Activated T-helper 17 cell treated with anti-CD3 and anti-CD28 coated beads, Interleukin-2, amount 50 U/mL, for 72 hours (primary cell): Measurements from ENCODE around the gene EMP2. TPM values are rescaled to one million over a fixed set of nuclear protein-coding genes. Genes with fewer than 3 reads are reported as not detected.

ENCODE experiments used
- ATAC-seq: fragments of 150-1000 bp; cut with Tn5 transposase; replicated peaks from 2 replicates; pipeline ENCODE4 v1.10.0; 2021; ENCODE audit warnings: mild to moderate bottlenecking, moderate library complexity
- H3K27ac Mint-ChIP-seq: one replicate; pipeline ENCODE4 v1.8.0; 2022; ENCODE audit warnings: mixed read lengths
- H3K27me3 Mint-ChIP-seq: one replicate; pipeline ENCODE4 v1.8.0; 2022; ENCODE audit warnings: mixed read lengths
- H3K36me3 Mint-ChIP-seq: one replicate; pipeline ENCODE4 v1.8.0; 2022; ENCODE audit warnings: low read depth, mild to moderate bottlenecking, mixed read lengths
- H3K4me1 Mint-ChIP-seq: one replicate; pipeline ENCODE4 v1.8.0; 2022; ENCODE audit warnings: mixed read lengths
- H3K4me3 Mint-ChIP-seq: one replicate; pipeline ENCODE4 v1.8.0; 2022; ENCODE audit warnings: mild to moderate bottlenecking, mixed read lengths
- H3K9me3 Mint-ChIP-seq: one replicate; pipeline ENCODE4 v1.8.0; 2022; ENCODE audit warnings: mixed read lengths
- total RNA-seq, 2 donors: library from RNA; stranded (reverse); gene quantifications; one replicate each; pipeline ENCODE4 v1.2.3, GENCODE V29; 2022

Gene EMP2
- total RNA-seq, 2 donors from 2014 or later: 0.15 to 0.16 TPM

DNA sequence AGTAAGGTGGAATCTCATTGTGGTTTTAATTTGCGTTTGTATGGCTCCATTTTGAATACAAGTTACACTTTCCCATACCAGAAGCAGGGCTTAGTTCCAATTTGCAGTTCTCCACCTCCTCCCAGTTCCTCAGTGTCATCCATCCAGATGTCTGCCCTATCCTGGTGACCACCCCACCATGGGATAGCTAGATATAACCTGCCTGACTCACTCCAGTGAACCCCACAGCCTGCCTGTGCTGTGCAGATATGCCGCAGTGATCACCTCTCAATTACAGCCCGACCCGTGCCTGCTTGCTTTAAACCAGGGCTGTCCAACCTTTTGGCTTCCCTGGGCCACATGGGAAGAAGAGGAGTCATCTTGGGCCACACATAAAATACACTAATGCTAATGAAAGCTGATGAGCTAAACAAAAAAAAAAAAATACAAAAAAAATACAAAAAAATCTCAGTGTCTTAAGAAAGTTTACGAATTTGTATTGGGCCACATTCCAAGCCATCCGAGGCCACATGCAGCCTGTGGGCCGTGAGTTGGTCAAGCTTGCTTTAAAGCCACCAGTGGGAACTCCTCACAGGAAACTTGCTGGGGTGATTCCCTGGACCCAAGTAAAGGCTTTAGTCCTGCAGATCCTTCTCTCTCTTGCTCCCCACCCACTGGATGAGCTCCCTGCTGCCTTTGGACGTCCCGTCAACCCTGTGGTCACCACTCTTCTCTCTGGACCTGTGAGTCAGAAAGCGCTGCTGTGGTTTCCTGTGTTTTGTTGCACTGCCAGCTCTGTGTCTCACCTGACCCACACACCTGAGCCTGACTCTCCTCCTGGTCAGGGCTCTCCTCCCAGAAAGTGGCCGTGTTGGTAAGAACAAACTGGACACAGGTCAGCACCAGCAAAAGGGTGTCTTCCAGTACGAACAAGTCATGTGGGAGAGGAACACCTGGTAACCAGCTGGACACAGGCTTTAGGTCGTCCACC, 83.0 kb downstream of the EMP2 start:
- Mint-ChIP-seq H3K4me1 (peaks cover 7% of the 10 kb centered on the region), H3K9me3 (no peaks in the 10 kb centered on the region), H3K27me3 (no peaks in the 10 kb centered on the region), H3K36me3 (no peaks in the 10 kb centered on the region), H3K4me3 (no peak overlapping the region), H3K27ac (no peak overlapping the region)
- peak; percentile 72 for ATAC-seq

DNA sequence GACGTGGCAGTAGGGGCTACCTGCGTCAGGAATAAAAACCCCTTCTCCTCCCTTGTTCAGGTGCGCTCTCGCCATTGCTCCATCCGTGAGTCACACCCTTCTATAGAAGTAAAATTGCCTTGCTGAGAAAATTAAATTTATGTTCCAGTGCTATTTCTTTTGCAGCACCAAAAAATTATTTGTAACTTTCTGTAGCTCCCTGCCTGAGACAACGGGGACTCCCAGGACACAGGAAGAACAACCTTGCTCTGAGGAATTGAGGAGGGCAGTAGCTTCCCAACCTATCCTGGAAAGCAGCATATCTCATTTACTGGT, 85.4 kb downstream of the EMP2 start:
- Mint-ChIP-seq H3K27ac (peak overlapping the region; percentile 37), H3K9me3 (no peaks in the 10 kb centered on the region), H3K4me1 (peaks cover 7% of the 10 kb centered on the region), H3K4me3 (peak overlapping the region; percentile 12), H3K36me3 (no peaks in the 10 kb centered on the region), H3K27me3 (no peaks in the 10 kb centered on the region)
- ATAC-seq: no peak

DNA sequence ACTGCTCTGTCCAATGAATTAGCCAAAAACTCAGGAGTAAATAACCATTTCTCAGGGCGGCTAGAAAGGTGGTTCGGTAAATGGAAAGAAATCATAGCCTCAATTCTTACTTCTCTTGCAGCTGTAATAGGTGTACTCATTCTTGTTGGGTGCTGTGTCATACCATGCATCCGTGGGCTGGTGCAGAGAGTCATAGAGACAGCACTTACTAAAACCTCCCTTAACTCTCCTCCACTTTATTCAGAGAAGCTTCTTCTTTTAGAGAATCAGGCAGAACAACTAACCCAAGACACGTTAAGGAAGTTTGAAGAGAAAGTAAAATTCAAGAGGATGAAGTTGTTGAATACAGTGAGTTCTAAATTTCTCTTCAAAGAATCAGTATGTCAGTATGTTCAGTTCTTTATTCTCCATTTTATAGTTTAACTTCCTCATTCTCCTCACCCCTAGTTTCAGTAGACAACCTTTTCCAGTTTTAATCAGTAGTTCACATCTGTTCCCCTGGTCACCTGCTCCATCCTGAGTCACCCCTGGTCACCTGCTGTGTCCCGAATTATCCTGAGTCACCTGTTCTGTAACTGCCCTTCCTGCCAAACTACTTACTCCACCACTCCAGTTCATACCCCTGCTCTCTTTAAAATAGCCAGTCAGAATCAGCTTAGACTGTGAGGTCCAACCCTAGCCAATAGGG, 85.9 kb downstream of the EMP2 start:
- Mint-ChIP-seq H3K27ac (peak overlapping the region; percentile 37), H3K4me3 (peak overlapping the region; percentile 12), H3K36me3 (no peaks in the 10 kb centered on the region), H3K4me1 (peaks cover 7% of the 10 kb centered on the region), H3K27me3 (no peaks in the 10 kb centered on the region), H3K9me3 (no peaks in the 10 kb centered on the region)
- peak; percentile 78 for ATAC-seq

DNA sequence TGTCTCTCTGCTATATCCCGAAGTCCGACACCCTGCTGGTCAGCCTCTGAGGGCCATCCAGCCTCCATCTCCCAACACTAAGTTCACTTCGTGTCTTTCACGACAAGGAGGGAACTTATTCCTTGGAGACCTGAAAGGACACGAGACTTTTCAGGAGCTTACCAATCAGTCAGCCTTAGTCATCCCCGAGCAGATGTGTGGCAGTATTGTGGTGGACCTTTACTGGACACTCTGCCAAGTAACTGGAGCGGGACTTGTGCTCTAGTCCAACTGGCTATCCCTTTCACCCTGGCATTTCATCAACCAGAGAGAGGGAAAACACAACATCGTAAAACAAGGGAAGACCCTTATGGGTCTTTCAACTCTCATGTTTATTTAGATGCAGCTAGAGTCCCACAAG, 87.1 kb downstream of the EMP2 start:
- Mint-ChIP-seq H3K9me3 (no peaks in the 10 kb centered on the region), H3K4me3 (no peak overlapping the region)

DNA sequence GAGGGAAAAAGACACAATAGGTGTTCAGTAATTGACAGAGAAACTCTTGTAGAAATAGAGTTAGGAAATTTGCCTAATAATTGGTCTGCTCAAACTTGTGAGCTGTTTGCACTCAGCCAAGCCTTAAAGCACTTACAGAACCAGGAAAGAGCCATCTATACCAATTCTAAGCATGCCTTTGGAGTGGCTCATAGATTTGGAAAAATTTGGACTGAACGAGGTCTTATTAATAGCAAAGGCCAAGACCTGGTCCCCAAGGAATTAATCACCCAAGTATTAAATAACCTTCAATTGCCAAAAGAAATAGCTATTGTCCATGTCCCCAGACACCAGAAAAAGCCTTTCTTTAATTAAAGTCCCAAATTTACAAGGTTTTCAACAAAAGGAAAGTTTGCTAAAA, 90.3 kb downstream of the EMP2 start:
- no peak overlapping the region for H3K27ac Mint-ChIP-seq
- no peak overlapping the region for H3K4me3 Mint-ChIP-seq
- H3K27me3 Mint-ChIP-seq: no peaks in the 10 kb centered on the region
- ATAC-seq: no peak
- peaks cover 7% of the 10 kb centered on the region for H3K4me1 Mint-ChIP-seq
- no peaks in the 10 kb centered on the region for H3K36me3 Mint-ChIP-seq
- peaks cover 7% of the 10 kb centered on the region for H3K9me3 Mint-ChIP-seq

More for the DNA sequence above, 87.1 kb downstream of the EMP2 start:
- no peak for ATAC-seq
- H3K36me3 Mint-ChIP-seq: no peaks in the 10 kb centered on the region
- no peak overlapping the region for H3K27ac Mint-ChIP-seq
- no peaks in the 10 kb centered on the region for H3K27me3 Mint-ChIP-seq
- H3K4me1 Mint-ChIP-seq: peaks cover 7% of the 10 kb centered on the region

DNA sequence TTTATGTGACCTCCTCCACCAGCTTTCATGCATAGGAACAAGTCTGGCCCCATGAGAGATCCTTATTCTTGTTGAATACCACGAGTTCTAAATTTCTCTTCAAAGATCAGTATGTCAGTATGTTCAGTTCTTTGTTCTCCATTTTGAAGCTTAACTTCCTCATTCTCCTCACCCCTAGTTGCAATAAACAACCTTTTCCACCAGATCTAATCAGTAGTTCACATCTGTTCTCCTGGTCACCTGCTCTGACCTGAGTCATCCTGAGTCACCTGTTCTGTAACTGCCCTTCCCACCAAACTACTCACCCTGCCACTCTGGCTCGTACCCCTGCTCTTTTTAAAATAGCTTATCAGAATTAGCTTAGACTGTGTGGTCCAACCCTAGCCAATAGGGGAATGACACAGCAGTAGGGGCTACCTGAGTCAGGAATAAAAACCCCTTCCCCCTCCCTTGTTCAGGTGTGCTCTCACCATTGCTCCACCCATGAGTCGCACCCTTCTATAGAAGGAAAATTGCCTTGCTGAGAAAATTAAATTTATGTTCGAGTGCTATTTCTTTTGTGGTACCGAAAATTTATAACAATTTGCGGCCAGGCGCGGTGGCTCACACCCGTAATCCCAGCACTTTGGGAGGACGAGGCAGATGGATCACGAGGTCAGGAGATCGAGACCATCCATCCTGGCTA, 94.6 kb downstream of the EMP2 start:
- Mint-ChIP-seq H3K4me3 (no peak overlapping the region), H3K27ac (no peak overlapping the region), H3K4me1 (no peaks in the 10 kb centered on the region), H3K9me3 (peaks cover 11% of the 10 kb centered on the region), H3K27me3 (no peaks in the 10 kb centered on the region), H3K36me3 (peaks cover 27% of the 10 kb centered on the region)
- no peak for ATAC-seq

DNA sequence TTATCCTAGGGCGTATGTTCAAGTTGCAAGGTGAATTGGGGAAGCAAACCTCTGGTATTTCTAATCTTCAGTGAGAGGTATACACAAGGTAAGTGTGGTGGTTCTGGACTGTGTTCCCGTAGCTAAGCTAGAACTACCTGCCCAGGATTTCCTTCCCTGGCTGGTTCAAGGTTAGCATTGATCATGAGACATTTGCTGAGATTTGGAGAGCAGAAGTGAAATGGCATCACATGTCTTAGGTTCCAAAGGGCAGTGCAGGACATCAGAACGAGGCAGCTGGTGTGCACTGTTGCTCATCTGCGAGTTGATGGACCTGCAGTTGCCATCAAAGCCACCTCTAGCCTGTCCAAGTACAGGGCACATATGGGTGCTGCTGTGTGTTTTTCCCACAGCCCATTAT, 95.2 kb downstream of the EMP2 start:
- H3K27ac Mint-ChIP-seq: no peak overlapping the region
- ATAC-seq: no peak
- H3K4me3 Mint-ChIP-seq: no peak overlapping the region
- no peaks in the 10 kb centered on the region for H3K27me3 Mint-ChIP-seq
- peaks cover 15% of the 10 kb centered on the region for H3K9me3 Mint-ChIP-seq
- no peaks in the 10 kb centered on the region for H3K4me1 Mint-ChIP-seq
- H3K36me3 Mint-ChIP-seq: peaks cover 34% of the 10 kb centered on the region

DNA sequence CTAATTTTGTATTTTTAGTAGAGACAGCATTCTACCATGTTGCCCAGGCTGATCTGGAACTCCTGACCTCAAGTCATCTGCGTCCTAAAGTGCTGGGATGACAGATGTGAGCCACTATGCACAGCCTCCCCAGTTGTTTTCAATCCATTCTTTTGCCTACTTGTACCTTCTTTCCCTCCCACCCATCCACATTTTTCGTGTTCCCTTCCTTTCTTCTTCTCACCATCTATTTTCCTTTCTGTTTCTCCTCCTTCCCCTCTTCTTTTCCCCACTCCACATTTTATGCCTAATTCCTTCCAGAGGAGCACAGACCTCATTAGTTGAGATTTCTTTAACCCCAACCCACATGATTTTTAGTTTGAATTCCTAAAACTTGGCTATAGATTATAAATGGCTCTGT, 100.2 kb downstream of the EMP2 start:
- Mint-ChIP-seq H3K4me1 (no peaks in the 10 kb centered on the region), H3K9me3 (peaks cover 14% of the 10 kb centered on the region), H3K27me3 (no peaks in the 10 kb centered on the region), H3K36me3 (peaks cover 58% of the 10 kb centered on the region), H3K4me3 (no peak overlapping the region), H3K27ac (no peak overlapping the region)
- no peak for ATAC-seq

Other genes starting within 250 kb of the EMP2 start
- gene ATF7IP2, start 194.5 kb downstream of the EMP2 start, total RNA-seq: 10 to 100 TPM; 23.7 to 25.8 TPM
- 1 to 10 TPM in 1 of 2 donors, under 1 TPM in 1; 0.19 to 2.4 TPM for gene TEKT5, start 114.3 kb upstream of the EMP2 start, total RNA-seq
- gene NUBP1, start 163.2 kb upstream of the EMP2 start, total RNA-seq: 10 to 100 TPM; 32.9 to 46.6 TPM
- under 1 TPM; 0.22 to 0.69 TPM for gene TVP23A, start 238.2 kb upstream of the EMP2 start, total RNA-seq